ENCODE results near the gene WDR48. TPM values are rescaled to one million over a fixed set of nuclear protein-coding genes. Genes with fewer than 3 reads are reported as not detected.

Gene WDR48
- total RNA-seq, 1 donor from 2014 or later = 38.5 TPM

- Mint-ChIP-seq H3K4me1 (ENCODE audit: low read depth, unreplicated experiment) (peaks cover 18% of the 10 kb centered on the region), H3K9me3 (ENCODE audit: unreplicated experiment) (no peaks in the 10 kb centered on the region), H3K27ac (ENCODE audit: unreplicated experiment) (no peak overlapping the region), H3K36me3 (ENCODE audit: low read depth, unreplicated experiment) (no peaks in the 10 kb centered on the region), H3K27me3 (ENCODE audit: low read depth, unreplicated experiment) (no peaks in the 10 kb centered on the region), H3K4me3 (ENCODE audit: unreplicated experiment) (no peak overlapping the region)
- no peak overlapping the region for H3K4me3 ChIP-seq (ENCODE audit: insufficient read depth, low read depth, low read length)
- no peak for DNase-seq (ENCODE audit: low read depth)
- peaks cover 47% of the 10 kb centered on the region for H3K79me2 ChIP-seq (ENCODE audit: insufficient read depth, low read length)
- H3K9ac ChIP-seq (ENCODE audit: low read length) = no peak overlapping the region
- peaks cover 70% of the 10 kb centered on the region for H4K20me1 ChIP-seq (ENCODE audit: insufficient read depth, low read length)
- no peak overlapping the region for H3K27ac ChIP-seq (ENCODE audit: low read depth, low read length)
- H3K4me1 ChIP-seq (ENCODE audit: insufficient read depth, low read length) = peaks cover under 1% of the 10 kb centered on the region
- no peak for TF ChIP-seq EZH2 (IDR thresholded peaks at IDR 0.05; ENCODE audit: insufficient read depth, low read length)
- no peak for TF ChIP-seq CTCF (IDR thresholded peaks at IDR 0.05; ENCODE audit: insufficient read depth, low read depth, low read length)
- no peak overlapping the region for H2AFZ ChIP-seq (ENCODE audit: low read depth, low read length)
- no peaks in the 10 kb centered on the region for H3K27me3 ChIP-seq (ENCODE audit: insufficient read depth, low read length)
- peaks cover 21% of the 10 kb centered on the region for H3K36me3 ChIP-seq (ENCODE audit: insufficient read depth, low read length)
- no peaks in the 10 kb centered on the region for H3K9me3 ChIP-seq (ENCODE audit: insufficient read depth, low read depth, low read length)
- H3K4me2 ChIP-seq (ENCODE audit: low read length) = no peak overlapping the region
- no peak for FAIRE-seq
Measured at GRCh38 chr3:39100500-39100886, 48.7 kb downstream of the WDR48 start.

GRCh38 chr3:39101022-39101689 lies 49.3 kb downstream of the WDR48 start:
- Histone ChIP-seq H3K79me2 (ENCODE audit: insufficient read depth, low read length) (peaks cover 53% of the 10 kb centered on the region), H3K27ac (ENCODE audit: low read depth, low read length) (no peak overlapping the region), H4K20me1 (ENCODE audit: insufficient read depth, low read length) (peaks cover 76% of the 10 kb centered on the region), H2AFZ (ENCODE audit: low read depth, low read length) (no peak overlapping the region), H3K4me3 (ENCODE audit: insufficient read depth, low read depth, low read length) (no peak overlapping the region), H3K9me3 (ENCODE audit: insufficient read depth, low read depth, low read length) (no peaks in the 10 kb centered on the region), H3K4me2 (ENCODE audit: low read length) (no peak overlapping the region), H3K27me3 (ENCODE audit: insufficient read depth, low read length) (no peaks in the 10 kb centered on the region), H3K9ac (ENCODE audit: low read length) (no peak overlapping the region), H3K36me3 (ENCODE audit: insufficient read depth, low read length) (peaks cover 21% of the 10 kb centered on the region), H3K4me1 (ENCODE audit: insufficient read depth, low read length) (peaks cover 7% of the 10 kb centered on the region)
- FAIRE-seq (no peak), DNase-seq (ENCODE audit: low read depth) (no peak)
- TF ChIP-seq CTCF (IDR thresholded peaks at IDR 0.05; ENCODE audit: insufficient read depth, low read depth, low read length) (peak; percentile 56), EZH2 (IDR thresholded peaks at IDR 0.05; ENCODE audit: insufficient read depth, low read length) (no peak)
- Mint-ChIP-seq H3K4me3 (ENCODE audit: unreplicated experiment) (no peak overlapping the region), H3K4me1 (ENCODE audit: low read depth, unreplicated experiment) (peaks cover 24% of the 10 kb centered on the region), H3K9me3 (ENCODE audit: unreplicated experiment) (no peaks in the 10 kb centered on the region), H3K36me3 (ENCODE audit: low read depth, unreplicated experiment) (peaks cover 3% of the 10 kb centered on the region), H3K27me3 (ENCODE audit: low read depth, unreplicated experiment) (no peaks in the 10 kb centered on the region), H3K27ac (ENCODE audit: unreplicated experiment) (no peak overlapping the region)

Measured in astrocyte (in vitro differentiated cells and primary cell).